ENCODE results near the gene THEMIS2.

Gene THEMIS2

GRCh38 chr1:27884006-27884954, 11.9 kb downstream of the THEMIS2 start:
- TF ChIP-seq, protein P1, sequence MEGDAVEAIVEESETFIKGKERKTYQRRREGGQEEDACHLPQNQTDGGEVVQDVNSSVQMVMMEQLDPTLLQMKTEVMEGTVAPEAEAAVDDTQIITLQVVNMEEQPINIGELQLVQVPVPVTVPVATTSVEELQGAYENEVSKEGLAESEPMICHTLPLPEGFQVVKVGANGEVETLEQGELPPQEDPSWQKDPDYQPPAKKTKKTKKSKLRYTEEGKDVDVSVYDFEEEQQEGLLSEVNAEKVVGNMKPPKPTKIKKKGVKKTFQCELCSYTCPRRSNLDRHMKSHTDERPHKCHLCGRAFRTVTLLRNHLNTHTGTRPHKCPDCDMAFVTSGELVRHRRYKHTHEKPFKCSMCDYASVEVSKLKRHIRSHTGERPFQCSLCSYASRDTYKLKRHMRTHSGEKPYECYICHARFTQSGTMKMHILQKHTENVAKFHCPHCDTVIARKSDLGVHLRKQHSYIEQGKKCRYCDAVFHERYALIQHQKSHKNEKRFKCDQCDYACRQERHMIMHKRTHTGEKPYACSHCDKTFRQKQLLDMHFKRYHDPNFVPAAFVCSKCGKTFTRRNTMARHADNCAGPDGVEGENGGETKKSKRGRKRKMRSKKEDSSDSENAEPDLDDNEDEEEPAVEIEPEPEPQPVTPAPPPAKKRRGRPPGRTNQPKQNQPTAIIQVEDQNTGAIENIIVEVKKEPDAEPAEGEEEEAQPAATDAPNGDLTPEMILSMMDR (IDR thresholded peaks at IDR 0.05; ENCODE audit: insufficient read depth, low read length, missing control alignments): no peak
- no peak overlapping the region for H3K4me3 ChIP-seq (ENCODE audit: low read depth, low read length)
- ChIA-PET POLR2A (interaction anchor here (0.7 to 1.0 kb wide), 2 partner anchors 9 to 1433 kb away, joined by 3 to 4 read pairs; no protein-coding TSS in a partner anchor), CTCF (interaction anchor here (0.6 kb wide), 1 partner anchor 89 kb away, joined by 3 read pairs; no protein-coding TSS in a partner anchor)
- no peak for DNase-seq (ENCODE audit: low read depth, low spot score)

DNA sequence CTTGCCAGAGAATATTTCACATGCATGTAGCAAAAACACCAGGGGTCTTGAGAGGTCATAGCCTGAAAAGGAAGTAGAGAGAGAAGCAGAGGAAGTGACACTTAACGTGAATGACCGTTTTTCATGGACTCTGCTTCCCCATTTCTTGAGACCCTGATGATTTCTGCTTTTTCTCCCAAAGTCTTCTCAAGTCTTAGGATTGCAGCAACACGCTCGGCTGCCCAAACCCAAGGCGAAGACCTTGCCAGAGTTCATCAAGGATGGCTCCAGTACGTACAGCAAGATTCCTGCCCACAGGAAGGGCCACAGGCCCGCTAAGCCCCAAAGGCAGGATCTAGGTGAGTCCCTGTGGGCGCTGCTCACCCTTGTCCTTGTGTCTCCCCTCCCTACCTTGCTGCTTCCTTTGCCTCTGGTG, 12.8 kb downstream of the THEMIS2 start:
- ChIA-PET POLR2A (interaction anchor here (1.0 kb wide), 1 partner anchor 8 kb away, joined by 4 read pairs; no protein-coding TSS in a partner anchor), CTCF (no interaction called here)
- TF ChIP-seq, protein P1 (IDR thresholded peaks at IDR 0.05; ENCODE audit: insufficient read depth, low read length, missing control alignments): no peak
- no peak for DNase-seq (ENCODE audit: low read depth, low spot score)
- no peak overlapping the region for H3K4me3 ChIP-seq (ENCODE audit: low read depth, low read length)

DNA sequence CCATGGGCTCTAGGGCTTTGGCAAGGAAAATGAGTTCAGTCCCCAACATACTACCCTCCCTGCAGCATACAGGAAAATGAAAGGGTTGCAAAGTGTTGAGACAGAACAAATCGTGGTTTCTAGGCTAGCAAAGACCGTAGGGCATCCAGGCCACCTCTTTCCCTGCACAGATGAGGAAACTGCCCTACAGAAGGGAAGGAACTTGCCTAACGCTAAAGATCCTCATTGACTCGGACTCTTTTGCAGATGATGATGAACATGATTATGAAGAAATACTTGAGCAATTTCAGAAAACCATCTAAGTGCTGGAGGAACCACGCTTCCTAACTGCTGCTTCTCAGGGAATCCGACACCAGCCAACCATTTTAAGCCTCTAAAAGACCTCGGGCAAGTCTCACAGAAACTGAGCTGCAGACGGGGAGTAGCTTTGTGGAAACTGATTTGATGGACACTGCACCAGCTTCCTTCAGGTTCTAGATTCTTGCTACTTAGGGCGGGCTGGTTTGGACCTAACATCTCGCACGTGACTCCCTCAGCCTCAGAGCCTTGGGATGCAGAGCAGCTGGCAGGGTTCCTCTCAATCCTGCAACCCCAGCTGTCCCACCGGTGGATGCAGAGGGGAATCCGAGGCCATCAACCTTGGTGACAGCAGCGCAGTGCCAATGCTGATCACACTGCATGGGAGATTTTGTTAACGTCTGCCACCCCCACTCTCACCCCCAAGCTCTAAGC, 13.4 kb downstream of the THEMIS2 start:
- ChIA-PET POLR2A (no interaction called here), CTCF (interaction anchor here (0.8 kb wide), 1 partner anchor 11 kb away, joined by 4 read pairs; no protein-coding TSS in a partner anchor)
- no peak for DNase-seq (ENCODE audit: low read depth, low spot score)
- TF ChIP-seq, protein P1 (IDR thresholded peaks at IDR 0.05; ENCODE audit: insufficient read depth, low read length, missing control alignments): no peak
- H3K4me3 ChIP-seq (ENCODE audit: low read depth, low read length): no peak overlapping the region

GRCh38 chr1:27886353-27886679, 14.0 kb downstream of the THEMIS2 start:
- ChIA-PET POLR2A (no interaction called here), CTCF (interaction anchor here (0.8 kb wide), 1 partner anchor 10 kb away, joined by 4 read pairs; no protein-coding TSS in a partner anchor)
- TF ChIP-seq, protein P1 (IDR thresholded peaks at IDR 0.05; ENCODE audit: insufficient read depth, low read length, missing control alignments): no peak
- no peak for DNase-seq (ENCODE audit: low read depth, low spot score)
- H3K4me3 ChIP-seq (ENCODE audit: low read depth, low read length): no peak overlapping the region

- H3K4me3 ChIP-seq (ENCODE audit: low read depth, low read length): no peak overlapping the region
- TF ChIP-seq, protein P1 (IDR thresholded peaks at IDR 0.05; ENCODE audit: insufficient read depth, low read length, missing control alignments): no peak
- ChIA-PET POLR2A (no interaction called here), CTCF (no interaction called here)
- DNase-seq (ENCODE audit: low read depth, low spot score): no peak
Observed at GRCh38 chr1:27886744-27887143, 14.4 kb downstream of the THEMIS2 start.
